GM18520 (cell line): ENCODE measurements around the gene LSP1.
A peak's percentile ranks its signal among the peaks of the same experiment; 100 is the strongest.
"Not testable (repeated sequence)": the region's sequence is repeated elsewhere in the genome, so short reads cannot be mapped to it uniquely, and the experiment has no call there.

Source experiments
- ATAC-seq: cut with Tn5 transposase; IDR thresholded peaks from one replicate; pipeline ENCODE4 v1.9.1; 2021; ENCODE audit not compliant: unreplicated experiment

Gene LSP1, protein sequence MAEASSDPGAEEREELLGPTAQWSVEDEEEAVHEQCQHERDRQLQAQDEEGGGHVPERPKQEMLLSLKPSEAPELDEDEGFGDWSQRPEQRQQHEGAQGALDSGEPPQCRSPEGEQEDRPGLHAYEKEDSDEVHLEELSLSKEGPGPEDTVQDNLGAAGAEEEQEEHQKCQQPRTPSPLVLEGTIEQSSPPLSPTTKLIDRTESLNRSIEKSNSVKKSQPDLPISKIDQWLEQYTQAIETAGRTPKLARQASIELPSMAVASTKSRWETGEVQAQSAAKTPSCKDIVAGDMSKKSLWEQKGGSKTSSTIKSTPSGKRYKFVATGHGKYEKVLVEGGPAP

GRCh38 chr11:1852877-1853276 lies at the start of gene LSP1:
LSP1 (plus strand) TSS chr11:1853084; CDS start chr11:1853145, 61 bp downstream.
- ATAC-seq = peak; percentile 31

DNA sequence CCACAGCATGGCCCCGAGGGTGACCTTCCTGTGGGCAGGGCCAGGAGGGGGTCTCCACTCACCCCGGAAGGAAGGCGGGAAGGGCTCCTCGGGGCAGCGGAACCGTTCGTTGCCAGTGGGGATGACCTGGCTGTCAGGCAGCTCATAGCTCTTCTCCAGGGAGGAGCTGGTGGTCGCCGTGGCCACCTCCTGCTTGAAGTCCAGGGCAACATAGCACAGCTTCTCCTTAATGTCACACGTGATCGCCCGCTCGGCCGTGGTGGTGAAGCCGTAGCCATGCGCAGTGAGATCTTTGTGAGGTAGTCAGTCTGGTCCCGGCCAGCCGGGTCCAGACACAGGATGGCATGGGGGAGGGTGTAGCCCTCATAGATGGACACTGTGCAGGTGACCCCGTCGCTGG lies 49.6 kb upstream of the LSP1 start:
- ATAC-seq = no peak

- ATAC-seq = not testable (repeated sequence)
Measured at GRCh38 chr11:1803835-1804519, 48.9 kb upstream of the LSP1 start.

DNA sequence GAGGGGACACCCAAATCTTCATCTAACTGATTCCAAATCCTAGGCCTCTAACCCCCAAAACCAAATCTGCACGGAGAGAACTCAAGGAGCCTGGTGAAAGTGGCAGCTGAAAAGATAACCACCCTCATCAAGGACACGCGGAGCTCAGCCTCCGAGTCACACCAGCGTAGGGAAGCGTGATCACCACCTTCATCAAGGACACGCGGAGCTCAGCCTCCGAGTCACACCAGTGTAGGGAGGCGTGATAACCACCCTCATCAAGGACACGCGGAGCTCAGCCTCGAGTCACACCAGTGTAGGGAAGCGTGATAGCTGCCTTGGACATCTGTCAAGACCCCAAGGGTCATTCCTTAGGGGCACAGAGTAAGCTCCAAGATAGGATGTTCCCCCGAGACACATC lies 47.4 kb upstream of the LSP1 start:
- no peak for ATAC-seq

DNA sequence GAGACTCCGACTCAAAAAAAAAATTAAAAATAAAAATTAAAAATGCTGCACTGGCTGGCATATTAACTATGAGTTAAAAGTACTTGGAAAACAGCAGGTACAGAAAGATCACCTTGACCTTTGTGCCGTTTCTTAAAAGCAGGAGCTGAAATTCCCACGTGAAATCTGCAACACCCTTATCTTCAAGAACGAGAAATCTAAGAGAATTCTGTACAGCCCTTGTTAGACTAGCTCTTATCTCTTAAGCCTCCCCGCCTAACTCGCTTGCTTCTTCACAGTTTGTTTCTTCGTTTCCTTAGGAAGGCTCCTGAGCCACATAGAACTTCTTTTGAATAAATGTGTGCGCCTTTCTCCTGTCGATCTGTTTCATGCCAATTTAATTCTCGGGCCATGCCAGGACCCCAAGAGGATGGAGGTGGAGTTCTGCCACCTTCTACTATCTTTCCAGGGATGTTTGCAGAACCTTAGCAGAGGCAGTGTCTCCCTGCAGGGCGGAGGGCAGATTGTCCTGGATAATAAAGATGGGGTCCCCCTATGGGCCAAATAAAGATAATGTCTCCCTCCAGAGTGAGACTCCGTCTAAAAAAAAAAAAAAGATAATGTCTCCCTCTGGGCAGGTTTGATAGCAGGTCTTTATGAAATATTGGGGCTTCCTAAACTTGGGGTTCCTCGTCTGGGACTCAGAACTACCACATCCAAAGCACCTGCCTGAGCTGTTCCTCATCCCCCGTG lies 45.5 kb upstream of the LSP1 start:
- ATAC-seq = no peak

GRCh38 chr11:1810761-1811160 lies 42.1 kb upstream of the LSP1 start:
- ATAC-seq = no peak

- no peak for ATAC-seq
Measured at GRCh38 chr11:1812274-1812673, 40.6 kb upstream of the LSP1 start.

- no peak for ATAC-seq
Measured at GRCh38 chr11:1812801-1813200, 40.1 kb upstream of the LSP1 start.

DNA sequence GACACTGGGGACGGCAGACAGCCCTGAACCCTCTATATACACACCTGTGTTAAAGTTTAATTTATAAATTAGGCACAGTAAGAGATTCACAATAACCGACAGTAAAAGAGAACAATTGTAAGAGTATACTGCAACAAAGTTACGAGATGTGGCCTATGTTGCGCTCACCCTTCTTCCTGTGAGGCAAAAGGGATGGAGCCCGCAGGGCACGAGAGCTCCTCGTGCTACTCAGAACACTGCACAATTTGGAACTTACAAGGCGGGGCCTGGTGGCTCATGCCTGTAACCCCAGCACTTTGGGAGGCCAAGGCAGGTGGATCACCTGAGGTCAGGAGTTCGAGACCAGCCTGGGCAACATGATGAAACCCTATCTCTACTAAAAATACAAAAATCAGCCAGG lies 39.5 kb upstream of the LSP1 start:
- ATAC-seq = not testable (repeated sequence)

GRCh38 chr11:1814691-1815090 lies 38.2 kb upstream of the LSP1 start:
- ATAC-seq = no peak

DNA sequence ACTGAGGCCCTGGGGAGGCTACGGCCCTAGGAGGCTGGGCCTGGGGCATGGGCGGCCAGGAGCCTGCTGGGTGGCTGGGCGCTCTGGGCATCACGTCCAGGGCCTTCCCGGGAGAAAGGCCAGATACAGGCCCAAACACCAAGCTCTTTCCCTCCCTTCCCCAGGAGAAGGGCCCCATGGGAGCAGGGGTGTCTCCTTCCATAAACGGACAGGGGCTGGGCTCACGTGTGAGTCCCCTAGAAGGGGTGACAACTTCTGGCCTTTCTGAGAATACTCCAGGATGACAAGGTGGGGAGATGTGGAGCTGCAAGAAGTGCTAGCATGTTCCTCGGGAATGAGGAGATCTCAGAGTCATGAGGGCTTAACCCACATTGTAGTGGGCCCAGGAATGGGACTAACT lies 37.6 kb upstream of the LSP1 start:
- ATAC-seq = no peak

- ATAC-seq = no peak
Measured at GRCh38 chr11:1815751-1816150, 37.1 kb upstream of the LSP1 start.

- ATAC-seq = no peak
Measured at GRCh38 chr11:1817000-1817399, 35.9 kb upstream of the LSP1 start.

GRCh38 chr11:1817511-1817910 lies 35.4 kb upstream of the LSP1 start:
- no peak for ATAC-seq

GRCh38 chr11:1819074-1819473 lies 33.8 kb upstream of the LSP1 start:
- ATAC-seq = no peak

DNA sequence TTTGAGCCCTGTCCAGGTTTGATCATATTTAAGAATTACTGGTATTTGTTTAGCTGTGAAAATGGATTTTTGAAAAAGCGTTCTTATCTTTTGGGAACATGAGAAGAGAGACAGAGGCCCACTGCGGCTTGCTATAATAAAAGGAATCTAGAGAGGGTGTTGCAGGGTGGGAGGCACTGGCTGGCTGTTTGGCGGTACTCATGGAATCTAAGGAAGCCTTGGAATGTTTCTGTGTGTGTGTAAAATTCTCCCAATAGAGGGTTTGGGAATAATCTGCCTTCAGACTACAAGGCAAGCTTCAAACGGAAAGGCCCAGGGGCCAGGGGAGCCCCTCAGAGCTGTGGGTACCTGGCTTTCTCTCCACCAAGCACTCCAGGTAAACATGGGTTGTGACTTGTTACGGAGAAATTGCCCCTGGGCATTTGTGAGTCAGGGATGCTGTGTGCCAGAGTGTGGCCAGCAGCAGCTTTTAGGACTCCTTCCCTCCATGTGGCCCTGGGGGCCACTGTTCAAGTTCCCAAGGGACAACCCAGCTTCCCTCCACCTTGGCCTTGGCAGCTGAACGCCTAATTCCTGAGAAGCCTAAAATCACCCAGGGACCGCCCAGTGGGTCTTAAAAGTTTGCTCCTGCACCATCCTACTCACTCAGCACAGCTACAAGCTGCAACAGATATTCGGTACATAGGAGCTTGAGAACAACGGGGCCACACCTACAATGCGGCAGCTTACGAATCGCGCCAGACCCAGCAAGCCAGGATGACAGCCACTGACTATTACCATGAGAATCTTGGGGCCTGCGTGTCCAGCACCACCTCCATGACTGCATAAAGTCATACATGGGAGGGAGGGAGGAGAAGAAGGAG lies 32.2 kb upstream of the LSP1 start:
- no peak for ATAC-seq

GRCh38 chr11:1821562-1821961 lies 31.3 kb upstream of the LSP1 start:
- ATAC-seq = no peak

DNA sequence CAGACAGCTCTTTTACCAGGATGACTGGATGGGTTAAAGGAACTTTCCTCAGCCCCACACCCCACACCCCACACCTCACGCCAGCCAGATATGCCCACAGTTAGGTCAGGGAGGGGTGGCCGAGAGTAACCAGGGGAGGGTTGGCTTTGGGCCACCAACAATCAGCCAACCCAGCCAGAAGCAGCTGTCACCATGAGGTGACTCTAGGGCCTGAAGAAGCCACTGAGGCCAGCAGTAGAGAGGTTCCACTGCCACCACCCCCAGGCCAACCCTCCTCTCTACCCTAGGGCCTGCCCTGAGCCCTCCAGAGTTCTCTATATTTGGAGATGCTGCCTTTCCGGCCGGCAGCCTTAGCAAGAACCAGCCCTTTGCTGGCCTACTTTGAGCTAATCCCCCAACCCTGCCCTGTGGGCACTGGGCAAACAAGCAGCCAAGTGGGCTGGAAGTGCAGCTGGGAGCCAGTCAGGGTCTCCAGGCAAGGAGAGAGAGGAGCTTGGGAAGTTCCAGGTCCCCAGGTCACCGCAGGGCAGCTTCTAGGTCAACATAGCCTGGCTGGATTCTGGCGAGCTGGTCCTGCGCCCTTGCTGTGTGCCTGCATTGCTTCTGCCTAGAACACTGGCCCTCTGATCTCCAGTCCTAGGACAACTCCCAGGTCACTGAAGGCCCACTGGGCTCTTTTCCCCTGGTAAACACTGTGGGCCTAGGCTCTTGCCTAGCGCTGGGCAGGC lies 30.1 kb upstream of the LSP1 start:
- no peak for ATAC-seq

- ATAC-seq = no peak
Measured at GRCh38 chr11:1823376-1824220, 29.3 kb upstream of the LSP1 start.
